CD4-positive, alpha-beta T cell treated with Interleukin-6 for 4 hours (primary cell): ENCODE results near the gene STYX.
A peak's percentile ranks its signal among the peaks of the same experiment; 100 is the strongest.

Source experiments
- DNase-seq: peaks from one replicate; pipeline ENCODE4 v3.0.0-alpha.2; 2020; ENCODE audit warnings: mixed read lengths

Gene STYX

GRCh38 chr14:52790756-52791222 lies 60.8 kb downstream of the STYX start:
- no peak for DNase-seq

DNA sequence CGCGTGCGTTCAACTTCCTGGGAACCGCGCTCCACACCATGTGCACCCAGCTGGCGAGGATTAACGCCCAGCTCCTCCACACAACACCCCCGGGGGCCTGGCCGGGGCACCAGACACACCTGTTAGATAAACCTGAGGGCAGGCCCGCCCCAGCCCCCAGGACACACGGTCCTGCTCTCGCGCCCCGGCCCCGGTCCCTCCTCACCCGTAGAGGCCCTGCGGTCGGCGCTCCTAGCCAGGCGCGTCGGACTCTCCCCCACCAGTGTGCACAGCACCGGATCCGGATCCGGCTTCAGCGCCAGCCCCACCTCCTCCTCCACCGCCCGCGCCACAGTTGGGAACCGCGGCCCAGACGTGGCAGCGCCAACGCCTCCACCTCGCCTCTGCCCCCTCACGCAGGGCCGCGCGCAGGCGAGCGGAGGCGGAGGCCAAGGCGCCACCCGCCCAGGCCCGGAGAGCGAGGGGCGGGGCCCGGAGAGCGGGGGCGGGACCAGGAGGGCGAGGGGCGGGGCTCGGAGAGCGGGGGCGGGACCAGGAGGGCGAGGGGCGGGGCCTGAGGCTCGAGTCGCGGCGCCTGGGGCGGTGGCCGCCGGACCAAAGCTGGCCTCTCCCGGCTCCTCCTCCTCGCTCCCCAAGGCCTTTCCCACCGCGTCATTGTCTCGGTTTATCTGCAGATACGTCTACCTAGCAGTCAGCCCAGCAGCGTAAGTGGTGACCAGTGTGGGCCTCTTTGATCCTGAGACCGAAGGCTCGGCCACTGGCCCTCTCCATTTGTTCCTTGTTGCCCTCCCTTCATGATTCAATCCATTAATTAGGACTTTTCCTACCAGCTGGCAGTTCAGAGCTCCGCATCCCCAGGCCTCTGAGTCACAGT lies 61.5 kb downstream of the STYX start, which contains the start of gene GNPNAT1:
TSS of gene GNPNAT1 (minus strand) at position 385 of the 874 bp plus-strand sequence. CDS start 6,957 bp downstream, outside the sequence.
- DNase-seq: peak; percentile 91

- DNase-seq: no peak
These were observed 62.1 kb downstream of the STYX start for GRCh38 chr14:52792097-52792415.

GRCh38 chr14:52793061-52793460 lies 63.1 kb downstream of the STYX start:
- DNase-seq: no peak

- no peak for DNase-seq
These were observed 67.7 kb downstream of the STYX start for GRCh38 chr14:52797653-52798052.

DNA sequence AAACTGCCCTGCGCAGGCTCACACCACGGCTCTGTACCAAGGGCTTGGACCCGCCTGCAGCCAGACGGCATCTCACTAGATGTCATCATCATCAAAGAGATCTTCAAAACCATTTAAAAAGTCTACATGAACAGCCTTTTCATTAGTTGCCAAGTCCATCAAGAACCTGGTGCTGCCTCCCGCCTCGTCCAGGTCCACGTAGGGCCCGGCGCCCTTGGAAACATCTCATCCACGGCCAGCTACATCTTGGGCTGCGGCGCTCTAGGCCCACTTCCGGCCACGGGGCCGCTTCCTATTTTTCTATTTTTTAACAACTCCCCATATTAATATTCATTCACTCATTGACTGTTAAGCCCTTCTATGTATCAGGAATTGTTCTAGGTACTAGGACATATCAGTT lies 68.9 kb downstream of the STYX start:
- no peak for DNase-seq

DNA sequence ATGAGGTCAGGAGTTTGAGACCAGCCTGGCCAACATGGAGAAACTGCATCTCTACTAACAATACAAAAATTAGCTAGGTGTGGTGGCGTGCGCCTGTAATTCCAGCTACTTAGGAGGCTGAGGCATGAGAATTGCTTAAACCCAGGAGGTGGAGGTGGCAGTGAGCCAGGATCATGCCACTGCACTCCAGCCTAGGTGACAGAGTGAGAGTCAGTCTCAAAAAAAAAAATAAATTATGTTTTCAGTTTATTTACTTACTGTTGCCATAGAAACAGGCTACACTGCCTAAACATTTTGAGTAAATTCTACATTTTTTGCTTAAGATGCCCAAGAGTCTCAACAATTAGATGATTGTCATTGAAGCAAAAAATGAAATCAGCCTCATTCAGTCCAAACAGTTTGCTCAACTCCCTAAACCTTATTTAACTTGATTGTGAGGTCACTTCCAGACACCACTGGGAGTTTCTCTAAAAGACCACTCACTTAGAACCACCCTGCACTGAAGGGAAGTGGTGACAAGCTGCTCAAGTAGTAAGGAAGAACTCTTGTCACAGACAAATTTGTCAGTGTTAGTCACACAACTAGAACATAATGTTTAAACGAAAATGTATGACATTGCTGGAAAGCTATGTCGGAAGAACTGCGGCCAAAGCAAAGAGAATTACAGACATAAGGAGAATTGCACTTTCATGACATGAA lies 71.2 kb downstream of the STYX start:
- DNase-seq: no peak

- no peak for DNase-seq
These were observed 72.6 kb downstream of the STYX start for GRCh38 chr14:52802597-52802996.

GRCh38 chr14:52806115-52806514 lies 76.1 kb downstream of the STYX start:
- no peak for DNase-seq

DNA sequence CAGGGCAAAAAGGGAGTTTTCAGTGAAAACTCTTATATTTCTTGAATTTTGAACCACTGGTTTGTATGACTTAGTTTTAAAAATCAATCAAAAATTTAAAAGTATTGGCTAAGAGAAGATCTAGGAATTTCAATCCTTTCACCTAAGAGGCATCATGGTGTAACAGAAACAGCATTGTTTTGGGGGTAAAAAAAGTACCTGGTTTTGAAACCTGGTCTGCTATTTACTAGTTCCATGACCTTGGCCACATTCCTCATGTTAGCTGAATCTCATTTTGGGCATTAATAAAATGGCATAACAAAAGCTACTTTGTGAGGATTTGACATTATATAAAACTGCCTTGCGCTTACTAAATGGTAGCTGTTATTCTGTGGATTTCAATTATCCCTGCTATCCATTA lies 78.1 kb downstream of the STYX start:
- no peak for DNase-seq

DNA sequence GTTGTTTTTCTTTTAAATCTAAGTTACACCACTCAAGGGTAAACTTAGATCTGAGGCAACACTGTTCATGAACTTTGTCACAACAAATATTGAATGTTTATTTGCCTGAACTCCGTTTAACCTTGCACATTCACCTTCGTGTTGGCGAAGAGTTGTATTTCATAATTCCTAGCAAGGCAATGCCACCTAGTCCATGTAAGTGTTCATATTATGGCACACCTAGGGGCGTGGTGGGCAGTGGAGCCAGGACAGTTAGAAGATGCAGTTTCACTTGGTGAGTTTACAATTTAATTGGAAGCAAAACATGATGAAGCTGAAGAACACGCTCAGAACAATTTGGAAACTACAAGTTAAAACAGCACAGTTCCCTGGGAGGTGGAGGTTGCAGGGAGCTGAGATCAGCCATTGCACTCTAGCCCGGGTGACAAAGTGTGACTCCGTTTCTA lies 91.9 kb downstream of the STYX start:
- no peak for DNase-seq

DNA sequence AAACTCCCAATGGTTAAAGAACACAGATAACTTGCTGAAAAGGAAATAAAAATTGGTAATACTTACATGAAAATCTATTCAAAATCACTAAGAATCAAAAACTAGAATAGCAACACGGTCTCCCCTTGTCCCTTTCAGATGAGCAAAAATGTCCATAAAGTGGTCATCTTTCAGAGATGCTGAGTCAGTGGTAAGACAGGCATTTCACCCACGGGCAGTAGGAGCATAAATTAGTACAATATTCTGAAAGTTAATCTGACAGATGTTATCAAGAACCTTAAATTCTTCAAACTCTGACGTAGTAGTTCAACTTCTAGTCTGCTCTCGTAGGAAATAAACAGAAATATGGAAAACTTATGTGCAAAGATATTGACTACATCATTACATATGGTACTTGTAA lies 94.5 kb downstream of the STYX start:
- no peak for DNase-seq
